ENCODE results near the gene TMEM163.

DNA sequence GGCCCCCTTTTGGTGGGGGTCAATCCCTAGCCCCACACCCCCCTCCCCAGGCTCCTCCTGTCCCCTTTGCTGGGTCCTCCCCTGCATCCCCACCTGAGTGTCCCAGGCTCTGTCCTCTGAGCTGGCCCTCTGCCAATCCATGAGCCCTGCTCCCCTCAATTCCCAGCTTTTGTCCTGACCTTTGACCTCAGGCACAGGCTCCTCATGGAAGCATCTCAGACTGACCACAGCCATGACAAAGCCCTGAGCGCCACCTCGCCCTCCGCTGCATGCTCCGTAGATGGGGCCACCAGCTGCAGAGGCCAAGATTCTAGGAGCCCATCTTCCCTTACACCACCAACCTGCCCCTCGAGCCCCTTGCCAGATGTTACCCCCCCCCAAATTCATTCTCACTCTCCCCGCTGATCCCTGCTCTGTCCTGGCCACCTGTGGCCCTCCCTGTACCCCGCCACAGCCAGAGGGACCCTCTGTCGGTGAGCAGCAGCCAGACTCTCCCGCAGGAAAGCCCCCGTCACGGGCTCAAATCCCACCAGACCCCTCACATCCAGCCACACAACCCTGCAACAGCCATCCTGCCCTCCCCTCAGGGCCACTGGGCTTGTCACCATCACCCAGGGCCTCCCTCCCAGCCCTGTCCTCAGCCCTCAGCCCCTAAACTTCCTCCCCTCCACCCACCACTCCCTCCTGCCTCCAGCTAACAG lies 258.9 kb downstream of the TMEM163 start:
- no peak for TF ChIP-seq CTCF (IDR thresholded peaks at IDR 0.05)
- no peak for TF ChIP-seq POLR2A (IDR thresholded peaks at IDR 0.05)
